Neural cell (in vitro differentiated cells): ENCODE data around the gene FAM193A. TPM values are rescaled to one million over a fixed set of nuclear protein-coding genes. Genes with fewer than 3 reads are reported as not detected.
"Not testable (repeated sequence)": the region's sequence is repeated elsewhere in the genome, so short reads cannot be mapped to it uniquely, and the experiment has no call there.

Source experiments
- H2AFZ ChIP-seq: fragments of 200-600, 300-800 bp; sonication (generic), shearing (Covaris generic); 2 replicates; pipeline ENCODE4 v1.6.0; 2014; ENCODE audit warnings: low read depth, mild to moderate bottlenecking, antibody characterized with exemption, low read length, moderate library complexity
- H3F3A ChIP-seq: fragments of 200-600 bp; shearing (Covaris generic); 2 replicates; pipeline ENCODE4 v1.6.1; 2016; ENCODE audit warnings: mild to moderate bottlenecking, moderate library complexity, mixed read lengths, antibody characterized with exemption, low read length; ENCODE audit not compliant: insufficient read depth, poor library complexity, severe bottlenecking
- H3K27ac ChIP-seq: fragments of 200-600, 300-800 bp; sonication (generic), shearing (Covaris generic); 2 replicates; pipeline ENCODE4 v1.5.1; 2014; ENCODE audit warnings: mild to moderate bottlenecking, low read length, moderate library complexity
- H3K27me3 ChIP-seq: fragments of 300-800, 200-600 bp; sonication (generic), shearing (Covaris generic); 2 replicates; pipeline ENCODE4 v1.6.0; 2014; ENCODE audit warnings: mild to moderate bottlenecking, low read depth, low read length, moderate library complexity; ENCODE audit not compliant: insufficient read depth
- H3K36me3 ChIP-seq: fragments of 300-800, 200-600 bp; sonication (generic), shearing (Covaris generic); 2 replicates; pipeline ENCODE4 v1.5.1; 2014; ENCODE audit warnings: mild to moderate bottlenecking, antibody characterized with exemption, low read length, moderate library complexity; ENCODE audit not compliant: insufficient read depth
- H3K4me2 ChIP-seq: fragments of 300-800, 200-600 bp; sonication (generic), shearing (Covaris generic); 2 replicates; pipeline ENCODE4 v1.6.0; 2014; ENCODE audit warnings: mild to moderate bottlenecking, low read length
- H3K4me3 ChIP-seq: fragments of 300-800, 200-600 bp; sonication (generic), shearing (Covaris generic); 2 replicates; pipeline ENCODE4 v1.5.1; 2014; ENCODE audit warnings: mild to moderate bottlenecking, low read length, moderate library complexity
- H3K79me2 ChIP-seq: fragments of 200-600 bp; shearing (Covaris generic); replicated peaks from 2 replicates; pipeline ENCODE4 v1.6.0; 2014; ENCODE audit warnings: mild to moderate bottlenecking, low read length, moderate library complexity; ENCODE audit not compliant: insufficient read depth
- H3K9ac ChIP-seq: fragments of 300-800, 200-600 bp; sonication (generic), shearing (Covaris generic); 2 replicates; pipeline ENCODE4 v1.6.1; 2016; ENCODE audit warnings: mild to moderate bottlenecking, low read length, mixed read lengths
- H3K9me2 ChIP-seq: fragments of 200-600 bp; shearing (Covaris generic); 2 replicates; pipeline ENCODE4 v1.6.1; 2016; ENCODE audit warnings: mild to moderate bottlenecking, low read length, mixed read lengths; ENCODE audit not compliant: insufficient read depth
- H3K9me3 ChIP-seq: fragments of 200-600, 300-800 bp; sonication (generic), shearing (Covaris generic); 2 replicates; pipeline ENCODE4 v1.6.1; 2016; ENCODE audit warnings: mild to moderate bottlenecking, mixed run types, low read length, moderate library complexity, mixed read lengths
- H4K20me1 ChIP-seq: fragments of 200-600 bp; shearing (Covaris generic); 2 replicates; pipeline ENCODE4 v1.6.1; 2016; ENCODE audit warnings: mild to moderate bottlenecking, mixed run types; ENCODE audit not compliant: insufficient read depth
- EP300 ChIP-seq: fragments of 450-650 bp; conservative IDR thresholded peaks from 2 replicates; pipeline ENCODE4 v1.6.1; 2014; ENCODE audit warnings: antibody characterized with exemption, mild to moderate bottlenecking, moderate library complexity; ENCODE audit not compliant: poor library complexity, severe bottlenecking
- MXI1 ChIP-seq: fragments of 450-650 bp; conservative IDR thresholded peaks from 2 replicates; pipeline ENCODE4 v1.6.1; 2014; ENCODE audit warnings: antibody characterized with exemption, mild to moderate bottlenecking; ENCODE audit not compliant: poor library complexity, severe bottlenecking
- POLR2AphosphoS5 ChIP-seq: IDR thresholded peaks from 2 replicates; pipeline ENCODE4 v1.6.1; 2012
- RAD21 ChIP-seq: fragments of 450-650 bp; conservative IDR thresholded peaks from 2 replicates; pipeline ENCODE4 v1.6.1; 2014; ENCODE audit warnings: antibody characterized with exemption, mild to moderate bottlenecking, moderate library complexity
- SMC3 ChIP-seq: fragments of 450-650 bp; conservative IDR thresholded peaks from 2 replicates; pipeline ENCODE4 v1.6.1; 2014; ENCODE audit warnings: antibody characterized with exemption, mild to moderate bottlenecking, moderate library complexity; ENCODE audit not compliant: poor library complexity
- TAF1 ChIP-seq: IDR thresholded peaks from 2 replicates; pipeline ENCODE4 v1.6.1; 2012; ENCODE audit warnings: low read depth
- polyA plus RNA-seq: library from polyadenylated mRNA; depleted of rRNA; stranded (reverse); fragments of >200 nt; gene quantifications from 2 replicates; pipeline ENCODE4 v1.2.3, GENCODE V29; 2014
- TF ChIP-seq, protein P1 (sequence below): IDR thresholded peaks from 2 replicates; pipeline ENCODE4 v1.6.1; 2012; ENCODE audit warnings: borderline replicate concordance

The FAM193A gene
- polyA plus RNA-seq, 1 donor from 2014 or later, result 11.6 TPM

DNA sequence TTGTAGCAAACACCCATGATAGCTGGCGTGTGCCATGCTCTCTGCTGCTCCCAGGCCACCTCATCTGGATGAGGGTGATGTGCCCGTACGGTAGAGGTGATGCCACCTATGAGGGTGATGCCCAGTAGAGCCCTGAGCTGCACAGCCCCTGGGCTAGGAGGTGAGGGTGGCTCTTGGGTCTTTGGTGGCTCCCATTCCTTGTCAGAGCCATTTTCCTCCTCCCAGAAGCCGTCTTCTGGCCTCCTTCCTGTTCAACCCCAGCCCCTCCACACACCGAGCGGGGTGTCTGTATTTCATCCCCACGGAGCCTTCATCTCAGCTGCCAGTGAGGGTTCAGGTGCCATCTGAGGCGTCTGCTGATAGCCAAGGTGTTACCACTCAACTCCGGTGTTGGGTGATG, 231.7 kb downstream of the FAM193A start:
- Histone ChIP-seq H3F3A (no peaks in the 10 kb centered on the region), H2AFZ (no peak overlapping the region), H3K9me2 (no peaks in the 10 kb centered on the region), H3K36me3 (no peaks in the 10 kb centered on the region), H3K27ac (no peak overlapping the region), H4K20me1 (no peaks in the 10 kb centered on the region), H3K4me2 (no peak overlapping the region), H3K79me2 (no peaks in the 10 kb centered on the region), H3K27me3 (no peaks in the 10 kb centered on the region), H3K9me3 (no peaks in the 10 kb centered on the region), H3K9ac (no peak overlapping the region), H3K4me3 (no peak overlapping the region)
- TF ChIP-seq, protein P1, sequence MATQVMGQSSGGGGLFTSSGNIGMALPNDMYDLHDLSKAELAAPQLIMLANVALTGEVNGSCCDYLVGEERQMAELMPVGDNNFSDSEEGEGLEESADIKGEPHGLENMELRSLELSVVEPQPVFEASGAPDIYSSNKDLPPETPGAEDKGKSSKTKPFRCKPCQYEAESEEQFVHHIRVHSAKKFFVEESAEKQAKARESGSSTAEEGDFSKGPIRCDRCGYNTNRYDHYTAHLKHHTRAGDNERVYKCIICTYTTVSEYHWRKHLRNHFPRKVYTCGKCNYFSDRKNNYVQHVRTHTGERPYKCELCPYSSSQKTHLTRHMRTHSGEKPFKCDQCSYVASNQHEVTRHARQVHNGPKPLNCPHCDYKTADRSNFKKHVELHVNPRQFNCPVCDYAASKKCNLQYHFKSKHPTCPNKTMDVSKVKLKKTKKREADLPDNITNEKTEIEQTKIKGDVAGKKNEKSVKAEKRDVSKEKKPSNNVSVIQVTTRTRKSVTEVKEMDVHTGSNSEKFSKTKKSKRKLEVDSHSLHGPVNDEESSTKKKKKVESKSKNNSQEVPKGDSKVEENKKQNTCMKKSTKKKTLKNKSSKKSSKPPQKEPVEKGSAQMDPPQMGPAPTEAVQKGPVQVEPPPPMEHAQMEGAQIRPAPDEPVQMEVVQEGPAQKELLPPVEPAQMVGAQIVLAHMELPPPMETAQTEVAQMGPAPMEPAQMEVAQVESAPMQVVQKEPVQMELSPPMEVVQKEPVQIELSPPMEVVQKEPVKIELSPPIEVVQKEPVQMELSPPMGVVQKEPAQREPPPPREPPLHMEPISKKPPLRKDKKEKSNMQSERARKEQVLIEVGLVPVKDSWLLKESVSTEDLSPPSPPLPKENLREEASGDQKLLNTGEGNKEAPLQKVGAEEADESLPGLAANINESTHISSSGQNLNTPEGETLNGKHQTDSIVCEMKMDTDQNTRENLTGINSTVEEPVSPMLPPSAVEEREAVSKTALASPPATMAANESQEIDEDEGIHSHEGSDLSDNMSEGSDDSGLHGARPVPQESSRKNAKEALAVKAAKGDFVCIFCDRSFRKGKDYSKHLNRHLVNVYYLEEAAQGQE, result no peak
- TF ChIP-seq POLR2AphosphoS5 (no peak), SMC3 (no peak), MXI1 (no peak), EP300 (no peak)

DNA sequence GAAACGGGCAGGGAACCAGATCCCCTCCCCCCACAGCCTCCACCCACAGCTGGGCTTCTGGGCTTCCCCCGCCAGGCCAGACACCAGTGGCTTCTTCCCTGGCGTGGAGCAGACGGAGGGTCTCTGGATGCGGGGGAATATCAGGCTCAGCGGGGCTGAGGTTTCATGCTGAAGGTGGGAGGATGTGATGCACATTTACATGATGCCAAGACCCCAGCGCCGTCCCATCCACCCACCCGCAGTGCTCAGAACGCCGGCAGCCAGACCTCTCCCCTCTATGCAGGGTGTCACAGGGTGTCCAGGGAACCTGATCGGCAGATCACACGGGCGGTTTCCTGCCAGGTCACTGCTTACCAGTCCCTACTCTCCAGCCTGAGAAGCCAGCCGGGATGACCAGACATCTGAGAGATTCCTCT, 232.5 kb downstream of the FAM193A start:
- no peaks in the 10 kb centered on the region for H3F3A ChIP-seq
- H3K4me2 ChIP-seq, result no peak overlapping the region
- H3K79me2 ChIP-seq, result no peaks in the 10 kb centered on the region
- H3K9ac ChIP-seq, result no peak overlapping the region
- no peaks in the 10 kb centered on the region for H3K27me3 ChIP-seq
- no peaks in the 10 kb centered on the region for H3K9me3 ChIP-seq
- no peak for TF ChIP-seq TAF1
- no peak for TF ChIP-seq MXI1
- no peak for TF ChIP-seq RAD21
- no peak for TF ChIP-seq SMC3
- no peak overlapping the region for H3K4me3 ChIP-seq
- H3K36me3 ChIP-seq, result no peaks in the 10 kb centered on the region
- H3K9me2 ChIP-seq, result no peaks in the 10 kb centered on the region
- no peaks in the 10 kb centered on the region for H4K20me1 ChIP-seq
- no peak overlapping the region for H2AFZ ChIP-seq
- no peak overlapping the region for H3K27ac ChIP-seq

DNA sequence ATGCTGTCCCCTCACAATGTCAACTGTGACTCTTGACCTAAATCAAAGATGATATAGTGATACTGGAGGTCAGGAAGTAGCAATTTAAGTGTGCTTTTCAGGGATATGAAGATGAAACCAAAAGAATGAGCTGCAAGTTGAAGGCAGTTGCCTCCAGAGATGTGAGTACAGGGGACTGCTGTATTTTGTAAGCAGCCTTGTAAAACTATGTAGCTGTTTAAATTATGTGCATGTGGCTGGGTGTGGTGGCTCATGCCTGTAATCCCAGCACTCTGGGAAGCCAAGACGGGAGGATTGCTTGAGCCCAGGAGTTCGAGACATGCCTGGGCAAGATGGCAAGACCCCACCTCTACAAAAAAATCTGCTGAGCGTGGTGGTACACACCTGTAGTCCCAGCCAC, 234.8 kb downstream of the FAM193A start:
- no peaks in the 10 kb centered on the region for H4K20me1 ChIP-seq
- no peak overlapping the region for H3K27ac ChIP-seq
- no peak for TF ChIP-seq SMC3
- no peaks in the 10 kb centered on the region for H3K36me3 ChIP-seq
- H3K27me3 ChIP-seq, result no peaks in the 10 kb centered on the region
- no peaks in the 10 kb centered on the region for H3K79me2 ChIP-seq
- no peak overlapping the region for H3K9ac ChIP-seq
- no peaks in the 10 kb centered on the region for H3F3A ChIP-seq
- H3K9me2 ChIP-seq, result no peaks in the 10 kb centered on the region
- H3K4me2 ChIP-seq, result no peak overlapping the region
- H3K9me3 ChIP-seq, result no peaks in the 10 kb centered on the region
- H2AFZ ChIP-seq, result no peak overlapping the region
- H3K4me3 ChIP-seq, result no peak overlapping the region

DNA sequence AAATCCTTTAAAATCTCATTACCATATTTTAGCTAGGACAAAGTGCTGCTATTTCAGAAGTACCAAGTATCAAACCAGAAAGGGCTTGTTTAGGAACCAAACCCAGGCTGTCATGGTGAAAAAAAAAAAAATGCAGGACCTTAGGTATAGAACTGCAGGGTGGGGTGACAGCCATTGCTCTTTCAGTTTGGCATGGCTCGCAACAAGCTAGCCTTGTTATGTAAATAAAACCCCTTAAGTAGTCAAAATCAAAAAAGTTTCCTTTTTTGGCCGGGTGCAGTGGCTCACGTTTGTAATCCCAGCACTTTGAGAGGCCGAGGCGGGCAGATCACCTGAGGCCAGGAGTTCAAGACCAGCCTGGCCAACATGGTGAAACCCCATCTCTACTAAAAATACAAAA, 244.2 kb downstream of the FAM193A start:
- not testable (repeated sequence) for H3K36me3 ChIP-seq, H3K9ac ChIP-seq, H3K27me3 ChIP-seq, H3F3A ChIP-seq, H3K9me2 ChIP-seq, H3K9me3 ChIP-seq, H3K79me2 ChIP-seq, H3K4me2 ChIP-seq, H2AFZ ChIP-seq, H4K20me1 ChIP-seq, H3K27ac ChIP-seq, H3K4me3 ChIP-seq
